GM12878 (cell line): Measurements from ENCODE around the gene GID8.

ENCODE experiments used
- ASH2L ChIP-seq: fragments of 300-600, 200-600 bp; sonication (generic); IDR thresholded peaks from 2 replicates; pipeline ENCODE4 v1.6.1; 2017; ENCODE audit warnings: low read depth, mild to moderate bottlenecking, borderline replicate concordance
- CBX3 ChIP-seq: fragments of 200-600 bp; sonication (generic); IDR thresholded peaks from 2 replicates; pipeline ENCODE4 v1.6.1; 2016; ENCODE audit warnings: low read depth, borderline replicate concordance
- CTCF ChIP-seq, 3 experiments: IDR thresholded peaks in 2 of 3; conservative IDR thresholded peaks in 1 of 3; 2 replicates each; pipeline ENCODE4 v1.5.1; 2011; ENCODE audit warnings: low read depth in 3 of 3, low read length in 3 of 3, mild to moderate bottlenecking in 3 of 3, control low read depth in 2 of 3, moderate library complexity in 2 of 3, inconsistent platforms in 1 of 3, mixed read lengths in 1 of 3; ENCODE audit not compliant: control insufficient read depth in 2 of 3, insufficient read depth in 1 of 3; ENCODE audit errors: extremely low read depth in 1 of 3
- EZH2 ChIP-seq: IDR thresholded peaks from 2 replicates; pipeline ENCODE4 v1.6.1; 2012; ENCODE audit warnings: low read depth, mild to moderate bottlenecking, control low read depth, inconsistent platforms, low read length, borderline replicate concordance; ENCODE audit not compliant: control insufficient read depth
- MEF2A ChIP-seq: IDR thresholded peaks from 2 replicates; pipeline ENCODE4 v1.6.1; 2011; ENCODE audit warnings: low read depth, mild to moderate bottlenecking, low read length, moderate library complexity; ENCODE audit not compliant: insufficient read depth
- MYC ChIP-seq: IDR thresholded peaks from 2 replicates; pipeline ENCODE4 v1.6.1; 2011; ENCODE audit warnings: mild to moderate bottlenecking, low read length, moderate library complexity, inconsistent platforms; ENCODE audit not compliant: insufficient read depth, insufficient replicate concordance, insufficient read length, severe bottlenecking
- POLR2AphosphoS2 ChIP-seq: IDR thresholded peaks from 2 replicates; pipeline ENCODE4 v1.6.1; 2011; ENCODE audit warnings: low read depth, mild to moderate bottlenecking, low read length, improper control_type of control experiment, moderate library complexity
- RFX5 ChIP-seq: IDR thresholded peaks from 2 replicates; pipeline ENCODE4 v1.6.1; 2011; ENCODE audit warnings: low read depth, low read length, improper control_type of control experiment
- SMC3 ChIP-seq: IDR thresholded peaks from 2 replicates; pipeline ENCODE4 v1.6.1; 2011; ENCODE audit warnings: low read length, improper control_type of control experiment, borderline replicate concordance
- SP1 ChIP-seq: IDR thresholded peaks from one replicate; pipeline ENCODE4 v1.6.1; 2011; ENCODE audit warnings: low read depth, low read length
- TARDBP ChIP-seq: IDR thresholded peaks from 2 replicates; pipeline ENCODE4 v1.6.1; 2016; ENCODE audit warnings: borderline replicate concordance
- ZBTB11 ChIP-seq: fragments of 450-650 bp; formaldehyde crosslinking; IDR thresholded peaks from 2 replicates; pipeline ENCODE4 v1.5.0; 2022; ENCODE audit warnings: mild to moderate bottlenecking, missing genetic modification characterization
- ZBTB33 ChIP-seq: fragments of 450-650 bp; IDR thresholded peaks from 2 replicates; pipeline ENCODE4 v1.6.1; 2017; ENCODE audit warnings: mild to moderate bottlenecking

GRCh38 chr20:62980970-62981369 is 43.0 kb downstream of the GID8 start:
- TF ChIP-seq CTCF (IDR thresholded peaks at IDR 0.05 in 2 of 3, conservative IDR thresholded peaks at IDR 0.05 in 1 of 3; ENCODE audit: control insufficient read depth in 2 of 3, extremely low read depth in 1 of 3, insufficient read depth in 1 of 3, low read depth in 3 of 3, low read length in 3 of 3) = no peak
- no peak for TF ChIP-seq ZBTB33
- no peak for TF ChIP-seq SMC3
- no peak for TF ChIP-seq SP1
- TF ChIP-seq ASH2L = no peak
- TF ChIP-seq MYC = no peak
- TF ChIP-seq MEF2A = no peak
- no peak for TF ChIP-seq TARDBP
- TF ChIP-seq RFX5 = no peak
- no peak for TF ChIP-seq POLR2AphosphoS2
- no peak for TF ChIP-seq EZH2
- TF ChIP-seq CBX3 = no peak
- TF ChIP-seq ZBTB11 = no peak
